ENCODE measurements around the gene VCAN. TPM values are rescaled to one million over a fixed set of nuclear protein-coding genes. Genes with fewer than 3 reads are reported as not detected.

VCAN gene
- total and polyA plus RNA-seq, 2 experiments from 2014 or later: 133 to 404 TPM

DNA sequence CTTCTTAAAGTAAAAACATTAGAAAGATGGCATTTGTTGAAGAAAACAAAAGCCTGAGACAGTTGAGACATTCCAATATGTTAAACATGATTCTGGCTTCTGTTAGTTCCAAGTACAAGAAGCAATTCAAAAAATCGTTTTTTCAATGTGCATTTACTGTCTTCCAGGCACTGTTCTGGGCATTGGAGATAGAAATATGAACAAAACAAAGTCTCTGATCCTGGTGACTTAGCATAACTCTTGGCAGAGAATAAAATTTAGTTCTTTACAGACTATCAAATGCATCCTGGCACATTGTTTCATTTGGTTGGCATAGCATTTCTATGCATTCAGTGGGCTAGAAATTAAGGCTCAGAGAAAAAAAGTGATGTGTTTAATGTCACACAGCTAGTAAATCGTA lies 77.5 kb downstream of the VCAN start:
- no peak overlapping the region for H2AFZ ChIP-seq
- no peaks in the 10 kb centered on the region for H3F3A ChIP-seq (replicated peaks; ENCODE audit: low read depth)
- no peaks in the 10 kb centered on the region for H3K4me1 ChIP-seq (ENCODE audit: insufficient read depth)
- no peaks in the 10 kb centered on the region for H3K27me3 ChIP-seq (ENCODE audit: insufficient read depth)
- peaks cover 61% of the 10 kb centered on the region; the same call in 1 of the 2 replicates for H3K36me3 ChIP-seq (ENCODE audit: insufficient read depth)
- no peak for ATAC-seq
- no peak overlapping the region for H3K4me3 Mint-ChIP-seq
- TF ChIP-seq, protein P1, sequence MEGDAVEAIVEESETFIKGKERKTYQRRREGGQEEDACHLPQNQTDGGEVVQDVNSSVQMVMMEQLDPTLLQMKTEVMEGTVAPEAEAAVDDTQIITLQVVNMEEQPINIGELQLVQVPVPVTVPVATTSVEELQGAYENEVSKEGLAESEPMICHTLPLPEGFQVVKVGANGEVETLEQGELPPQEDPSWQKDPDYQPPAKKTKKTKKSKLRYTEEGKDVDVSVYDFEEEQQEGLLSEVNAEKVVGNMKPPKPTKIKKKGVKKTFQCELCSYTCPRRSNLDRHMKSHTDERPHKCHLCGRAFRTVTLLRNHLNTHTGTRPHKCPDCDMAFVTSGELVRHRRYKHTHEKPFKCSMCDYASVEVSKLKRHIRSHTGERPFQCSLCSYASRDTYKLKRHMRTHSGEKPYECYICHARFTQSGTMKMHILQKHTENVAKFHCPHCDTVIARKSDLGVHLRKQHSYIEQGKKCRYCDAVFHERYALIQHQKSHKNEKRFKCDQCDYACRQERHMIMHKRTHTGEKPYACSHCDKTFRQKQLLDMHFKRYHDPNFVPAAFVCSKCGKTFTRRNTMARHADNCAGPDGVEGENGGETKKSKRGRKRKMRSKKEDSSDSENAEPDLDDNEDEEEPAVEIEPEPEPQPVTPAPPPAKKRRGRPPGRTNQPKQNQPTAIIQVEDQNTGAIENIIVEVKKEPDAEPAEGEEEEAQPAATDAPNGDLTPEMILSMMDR (conservative IDR thresholded peaks at IDR 0.05; ENCODE audit: low read depth in 2 of 2): no peak
- no peak for TF ChIP-seq JUNB (IDR thresholded peaks at IDR 0.05; ENCODE audit: unreplicated experiment)
- TF ChIP-seq, protein P2, sequence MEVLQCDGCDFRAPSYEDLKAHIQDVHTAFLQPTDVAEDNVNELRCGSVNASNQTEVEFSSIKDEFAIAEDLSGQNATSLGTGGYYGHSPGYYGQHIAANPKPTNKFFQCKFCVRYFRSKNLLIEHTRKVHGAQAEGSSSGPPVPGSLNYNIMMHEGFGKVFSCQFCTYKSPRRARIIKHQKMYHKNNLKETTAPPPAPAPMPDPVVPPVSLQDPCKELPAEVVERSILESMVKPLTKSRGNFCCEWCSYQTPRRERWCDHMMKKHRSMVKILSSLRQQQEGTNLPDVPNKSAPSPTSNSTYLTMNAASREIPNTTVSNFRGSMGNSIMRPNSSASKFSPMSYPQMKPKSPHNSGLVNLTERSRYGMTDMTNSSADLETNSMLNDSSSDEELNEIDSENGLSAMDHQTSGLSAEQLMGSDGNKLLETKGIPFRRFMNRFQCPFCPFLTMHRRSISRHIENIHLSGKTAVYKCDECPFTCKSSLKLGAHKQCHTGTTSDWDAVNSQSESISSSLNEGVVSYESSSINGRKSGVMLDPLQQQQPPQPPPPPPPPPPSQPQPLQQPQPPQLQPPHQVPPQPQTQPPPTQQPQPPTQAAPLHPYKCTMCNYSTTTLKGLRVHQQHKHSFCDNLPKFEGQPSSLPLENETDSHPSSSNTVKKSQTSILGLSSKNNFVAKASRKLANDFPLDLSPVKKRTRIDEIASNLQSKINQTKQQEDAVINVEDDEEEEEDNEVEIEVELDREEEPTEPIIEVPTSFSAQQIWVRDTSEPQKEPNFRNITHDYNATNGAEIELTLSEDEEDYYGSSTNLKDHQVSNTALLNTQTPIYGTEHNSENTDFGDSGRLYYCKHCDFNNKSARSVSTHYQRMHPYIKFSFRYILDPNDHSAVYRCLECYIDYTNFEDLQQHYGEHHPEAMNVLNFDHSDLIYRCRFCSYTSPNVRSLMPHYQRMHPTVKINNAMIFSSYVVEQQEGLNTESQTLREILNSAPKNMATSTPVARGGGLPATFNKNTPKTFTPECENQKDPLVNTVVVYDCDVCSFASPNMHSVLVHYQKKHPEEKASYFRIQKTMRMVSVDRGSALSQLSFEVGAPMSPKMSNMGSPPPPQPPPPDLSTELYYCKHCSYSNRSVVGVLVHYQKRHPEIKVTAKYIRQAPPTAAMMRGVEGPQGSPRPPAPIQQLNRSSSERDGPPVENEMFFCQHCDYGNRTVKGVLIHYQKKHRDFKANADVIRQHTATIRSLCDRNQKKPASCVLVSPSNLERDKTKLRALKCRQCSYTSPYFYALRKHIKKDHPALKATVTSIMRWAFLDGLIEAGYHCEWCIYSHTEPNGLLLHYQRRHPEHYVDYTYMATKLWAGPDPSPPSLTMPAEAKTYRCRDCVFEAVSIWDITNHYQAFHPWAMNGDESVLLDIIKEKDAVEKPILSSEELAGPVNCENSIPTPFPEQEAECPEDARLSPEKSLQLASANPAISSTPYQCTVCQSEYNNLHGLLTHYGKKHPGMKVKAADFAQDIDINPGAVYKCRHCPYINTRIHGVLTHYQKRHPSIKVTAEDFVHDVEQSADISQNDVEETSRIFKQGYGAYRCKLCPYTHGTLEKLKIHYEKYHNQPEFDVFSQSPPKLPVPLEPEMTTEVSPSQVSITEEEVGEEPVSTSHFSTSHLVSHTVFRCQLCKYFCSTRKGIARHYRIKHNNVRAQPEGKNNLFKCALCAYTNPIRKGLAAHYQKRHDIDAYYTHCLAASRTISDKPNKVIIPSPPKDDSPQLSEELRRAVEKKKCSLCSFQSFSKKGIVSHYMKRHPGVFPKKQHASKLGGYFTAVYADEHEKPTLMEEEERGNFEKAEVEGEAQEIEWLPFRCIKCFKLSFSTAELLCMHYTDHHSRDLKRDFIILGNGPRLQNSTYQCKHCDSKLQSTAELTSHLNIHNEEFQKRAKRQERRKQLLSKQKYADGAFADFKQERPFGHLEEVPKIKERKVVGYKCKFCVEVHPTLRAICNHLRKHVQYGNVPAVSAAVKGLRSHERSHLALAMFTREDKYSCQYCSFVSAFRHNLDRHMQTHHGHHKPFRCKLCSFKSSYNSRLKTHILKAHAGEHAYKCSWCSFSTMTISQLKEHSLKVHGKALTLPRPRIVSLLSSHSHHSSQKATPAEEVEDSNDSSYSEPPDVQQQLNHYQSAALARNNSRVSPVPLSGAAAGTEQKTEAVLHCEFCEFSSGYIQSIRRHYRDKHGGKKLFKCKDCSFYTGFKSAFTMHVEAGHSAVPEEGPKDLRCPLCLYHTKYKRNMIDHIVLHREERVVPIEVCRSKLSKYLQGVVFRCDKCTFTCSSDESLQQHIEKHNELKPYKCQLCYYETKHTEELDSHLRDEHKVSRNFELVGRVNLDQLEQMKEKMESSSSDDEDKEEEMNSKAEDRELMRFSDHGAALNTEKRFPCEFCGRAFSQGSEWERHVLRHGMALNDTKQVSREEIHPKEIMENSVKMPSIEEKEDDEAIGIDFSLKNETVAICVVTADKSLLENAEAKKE (CRISPR knock-in tag; IDR thresholded peaks at IDR 0.05): no peak
- no peak for TF ChIP-seq STAT1 (IDR thresholded peaks at IDR 0.05; ENCODE audit: unreplicated experiment)
- no peak for TF ChIP-seq ZNF331 (CRISPR knock-in tag; IDR thresholded peaks at IDR 0.05; ENCODE audit: low read depth)
- no peak for TF ChIP-seq POLR2AphosphoS5 (IDR thresholded peaks at IDR 0.05; ENCODE audit: low read depth)
- no peak for TF ChIP-seq CREB1 (CRISPR knock-in tag; IDR thresholded peaks at IDR 0.05; ENCODE audit: low read depth)
- no peak for TF ChIP-seq EZH2 (IDR thresholded peaks at IDR 0.05; ENCODE audit: low read depth, unreplicated experiment)
- no peak for TF ChIP-seq EZH2phosphoT487 (IDR thresholded peaks at IDR 0.05; ENCODE audit: unreplicated experiment)
- TF ChIP-seq NANOG (IDR thresholded peaks at IDR 0.05; ENCODE audit: borderline replicate concordance): no peak
- TF ChIP-seq, protein P3, sequence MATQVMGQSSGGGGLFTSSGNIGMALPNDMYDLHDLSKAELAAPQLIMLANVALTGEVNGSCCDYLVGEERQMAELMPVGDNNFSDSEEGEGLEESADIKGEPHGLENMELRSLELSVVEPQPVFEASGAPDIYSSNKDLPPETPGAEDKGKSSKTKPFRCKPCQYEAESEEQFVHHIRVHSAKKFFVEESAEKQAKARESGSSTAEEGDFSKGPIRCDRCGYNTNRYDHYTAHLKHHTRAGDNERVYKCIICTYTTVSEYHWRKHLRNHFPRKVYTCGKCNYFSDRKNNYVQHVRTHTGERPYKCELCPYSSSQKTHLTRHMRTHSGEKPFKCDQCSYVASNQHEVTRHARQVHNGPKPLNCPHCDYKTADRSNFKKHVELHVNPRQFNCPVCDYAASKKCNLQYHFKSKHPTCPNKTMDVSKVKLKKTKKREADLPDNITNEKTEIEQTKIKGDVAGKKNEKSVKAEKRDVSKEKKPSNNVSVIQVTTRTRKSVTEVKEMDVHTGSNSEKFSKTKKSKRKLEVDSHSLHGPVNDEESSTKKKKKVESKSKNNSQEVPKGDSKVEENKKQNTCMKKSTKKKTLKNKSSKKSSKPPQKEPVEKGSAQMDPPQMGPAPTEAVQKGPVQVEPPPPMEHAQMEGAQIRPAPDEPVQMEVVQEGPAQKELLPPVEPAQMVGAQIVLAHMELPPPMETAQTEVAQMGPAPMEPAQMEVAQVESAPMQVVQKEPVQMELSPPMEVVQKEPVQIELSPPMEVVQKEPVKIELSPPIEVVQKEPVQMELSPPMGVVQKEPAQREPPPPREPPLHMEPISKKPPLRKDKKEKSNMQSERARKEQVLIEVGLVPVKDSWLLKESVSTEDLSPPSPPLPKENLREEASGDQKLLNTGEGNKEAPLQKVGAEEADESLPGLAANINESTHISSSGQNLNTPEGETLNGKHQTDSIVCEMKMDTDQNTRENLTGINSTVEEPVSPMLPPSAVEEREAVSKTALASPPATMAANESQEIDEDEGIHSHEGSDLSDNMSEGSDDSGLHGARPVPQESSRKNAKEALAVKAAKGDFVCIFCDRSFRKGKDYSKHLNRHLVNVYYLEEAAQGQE (IDR thresholded peaks at IDR 0.05; ENCODE audit: unreplicated experiment): no peak
- TF ChIP-seq, protein P4, sequence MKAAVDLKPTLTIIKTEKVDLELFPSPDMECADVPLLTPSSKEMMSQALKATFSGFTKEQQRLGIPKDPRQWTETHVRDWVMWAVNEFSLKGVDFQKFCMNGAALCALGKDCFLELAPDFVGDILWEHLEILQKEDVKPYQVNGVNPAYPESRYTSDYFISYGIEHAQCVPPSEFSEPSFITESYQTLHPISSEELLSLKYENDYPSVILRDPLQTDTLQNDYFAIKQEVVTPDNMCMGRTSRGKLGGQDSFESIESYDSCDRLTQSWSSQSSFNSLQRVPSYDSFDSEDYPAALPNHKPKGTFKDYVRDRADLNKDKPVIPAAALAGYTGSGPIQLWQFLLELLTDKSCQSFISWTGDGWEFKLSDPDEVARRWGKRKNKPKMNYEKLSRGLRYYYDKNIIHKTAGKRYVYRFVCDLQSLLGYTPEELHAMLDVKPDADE (IDR thresholded peaks at IDR 0.05): no peak
- TF ChIP-seq ZNF114 (CRISPR knock-in tag; IDR thresholded peaks at IDR 0.05): no peak
- H3K9me2 ChIP-seq (ENCODE audit: insufficient read depth): no peaks in the 10 kb centered on the region
- H3K36me3 Mint-ChIP-seq (ENCODE audit: low read depth): peaks cover 71% of the 10 kb centered on the region
- H3K9me3 Mint-ChIP-seq: no peaks in the 10 kb centered on the region
- peaks cover 4% of the 10 kb centered on the region; the same call in 1 of the 2 replicates for H4K20me1 ChIP-seq (replicated peaks; ENCODE audit: insufficient read depth)
- H3K79me2 ChIP-seq (replicated peaks; ENCODE audit: insufficient read depth): 0 out of 2 replicates have a peak, but pooled peaks cover 8% of the 10 kb centered on the region
- H3K27me3 Mint-ChIP-seq (ENCODE audit: insufficient read depth, low read depth, poor library complexity): no peaks in the 10 kb centered on the region
- no peak overlapping the region for H3K27ac Mint-ChIP-seq
- H3K4me1 Mint-ChIP-seq: no peaks in the 10 kb centered on the region; the same call in 2 of the 3 replicates
- no peak overlapping the region for H3K4me3 ChIP-seq
- no peak for DNase-seq (ENCODE audit: low spot score)
- H3K4me2 ChIP-seq: no peak overlapping the region
- H3K27ac ChIP-seq (ENCODE audit: low read depth): peak overlapping the region; percentile 52; the same call in 1 of the 2 replicates

All from GM23338 (cell line).